ENCODE measurements around the gene IL1R2. TPM values are rescaled to one million over a fixed set of nuclear protein-coding genes. Genes with fewer than 3 reads are reported as not detected.
"Not testable (repeated sequence)": the region's sequence is repeated elsewhere in the genome, so short reads cannot be mapped to it uniquely, and the experiment has no call there.

The IL1R2 gene
- total RNA-seq, 4 donors from 2014 or later: 2.3 to 18.2 (median 7.0) TPM

GRCh38 chr2:102063487-102063911, 71.7 kb downstream of the IL1R2 start:
- H3K27me3 ChIP-seq: no peaks in the 10 kb centered on the region
- peak overlapping the region; percentile 75 to 93 (median 89) for H3K27ac ChIP-seq
- H3K36me3 ChIP-seq: no peaks in the 10 kb centered on the region
- DNase-seq: peak in 2 of 3 donors; percentile 24 to 62
- H3K4me1 ChIP-seq: peaks cover 0 to 31% (median 0%) of the 10 kb centered on the region in 4 donors
- no peaks in the 10 kb centered on the region for H3K9me3 ChIP-seq
- TF ChIP-seq, protein P1, sequence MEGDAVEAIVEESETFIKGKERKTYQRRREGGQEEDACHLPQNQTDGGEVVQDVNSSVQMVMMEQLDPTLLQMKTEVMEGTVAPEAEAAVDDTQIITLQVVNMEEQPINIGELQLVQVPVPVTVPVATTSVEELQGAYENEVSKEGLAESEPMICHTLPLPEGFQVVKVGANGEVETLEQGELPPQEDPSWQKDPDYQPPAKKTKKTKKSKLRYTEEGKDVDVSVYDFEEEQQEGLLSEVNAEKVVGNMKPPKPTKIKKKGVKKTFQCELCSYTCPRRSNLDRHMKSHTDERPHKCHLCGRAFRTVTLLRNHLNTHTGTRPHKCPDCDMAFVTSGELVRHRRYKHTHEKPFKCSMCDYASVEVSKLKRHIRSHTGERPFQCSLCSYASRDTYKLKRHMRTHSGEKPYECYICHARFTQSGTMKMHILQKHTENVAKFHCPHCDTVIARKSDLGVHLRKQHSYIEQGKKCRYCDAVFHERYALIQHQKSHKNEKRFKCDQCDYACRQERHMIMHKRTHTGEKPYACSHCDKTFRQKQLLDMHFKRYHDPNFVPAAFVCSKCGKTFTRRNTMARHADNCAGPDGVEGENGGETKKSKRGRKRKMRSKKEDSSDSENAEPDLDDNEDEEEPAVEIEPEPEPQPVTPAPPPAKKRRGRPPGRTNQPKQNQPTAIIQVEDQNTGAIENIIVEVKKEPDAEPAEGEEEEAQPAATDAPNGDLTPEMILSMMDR (IDR thresholded peaks at IDR 0.05): no peak
- no peak for TF ChIP-seq POLR2A (IDR thresholded peaks at IDR 0.05)
- H3K4me3 ChIP-seq: no peak overlapping the region

DNA sequence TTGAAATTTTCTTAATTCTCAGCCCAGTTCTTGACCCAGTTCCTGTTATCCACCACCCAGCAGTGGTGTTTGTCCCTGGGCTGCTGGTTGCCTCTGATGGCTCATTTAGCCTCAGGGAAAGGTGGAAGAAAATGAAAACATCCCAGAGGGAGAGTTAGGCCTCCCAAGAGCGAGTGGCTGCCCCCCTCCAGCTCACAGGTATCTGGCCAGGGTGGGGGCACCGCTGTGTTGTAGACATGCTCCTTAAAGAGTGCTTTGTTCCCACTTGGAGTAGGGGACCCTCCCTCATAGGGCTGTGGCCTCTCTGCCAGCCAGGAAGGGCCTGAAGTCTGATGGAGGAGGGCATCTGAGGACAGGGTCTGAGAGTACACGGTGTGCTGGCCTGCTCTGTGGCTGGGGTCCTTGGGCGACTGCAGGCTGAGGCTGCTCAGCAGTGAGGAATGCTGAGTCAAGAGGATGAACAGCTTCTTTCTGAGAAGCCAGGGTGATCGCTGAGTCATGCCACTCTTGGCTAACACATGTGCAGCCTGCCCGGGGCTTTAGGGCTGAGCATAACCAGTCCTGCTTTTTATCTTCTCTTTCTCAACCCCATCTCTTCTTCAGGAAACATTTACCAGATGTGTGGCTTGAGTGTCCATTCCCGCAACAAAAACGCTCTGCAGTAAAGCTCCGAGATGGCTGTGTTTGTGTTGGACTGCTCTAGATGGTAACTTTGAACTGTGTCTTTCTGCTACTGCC, 72.3 kb downstream of the IL1R2 start:
- no peak overlapping the region for H3K4me3 ChIP-seq
- TF ChIP-seq POLR2A (IDR thresholded peaks at IDR 0.05): no peak
- TF ChIP-seq, protein P1 (IDR thresholded peaks at IDR 0.05): no peak
- DNase-seq: peak; percentile 56 to 87 (median 60)
- no peaks in the 10 kb centered on the region for H3K27me3 ChIP-seq
- H3K36me3 ChIP-seq: no peaks in the 10 kb centered on the region
- H3K27ac ChIP-seq: peak overlapping the region; percentile 75 to 93 (median 89)
- H3K9me3 ChIP-seq: no peaks in the 10 kb centered on the region
- H3K4me1 ChIP-seq: peaks cover 0 to 31% (median 0%) of the 10 kb centered on the region in 4 donors

DNA sequence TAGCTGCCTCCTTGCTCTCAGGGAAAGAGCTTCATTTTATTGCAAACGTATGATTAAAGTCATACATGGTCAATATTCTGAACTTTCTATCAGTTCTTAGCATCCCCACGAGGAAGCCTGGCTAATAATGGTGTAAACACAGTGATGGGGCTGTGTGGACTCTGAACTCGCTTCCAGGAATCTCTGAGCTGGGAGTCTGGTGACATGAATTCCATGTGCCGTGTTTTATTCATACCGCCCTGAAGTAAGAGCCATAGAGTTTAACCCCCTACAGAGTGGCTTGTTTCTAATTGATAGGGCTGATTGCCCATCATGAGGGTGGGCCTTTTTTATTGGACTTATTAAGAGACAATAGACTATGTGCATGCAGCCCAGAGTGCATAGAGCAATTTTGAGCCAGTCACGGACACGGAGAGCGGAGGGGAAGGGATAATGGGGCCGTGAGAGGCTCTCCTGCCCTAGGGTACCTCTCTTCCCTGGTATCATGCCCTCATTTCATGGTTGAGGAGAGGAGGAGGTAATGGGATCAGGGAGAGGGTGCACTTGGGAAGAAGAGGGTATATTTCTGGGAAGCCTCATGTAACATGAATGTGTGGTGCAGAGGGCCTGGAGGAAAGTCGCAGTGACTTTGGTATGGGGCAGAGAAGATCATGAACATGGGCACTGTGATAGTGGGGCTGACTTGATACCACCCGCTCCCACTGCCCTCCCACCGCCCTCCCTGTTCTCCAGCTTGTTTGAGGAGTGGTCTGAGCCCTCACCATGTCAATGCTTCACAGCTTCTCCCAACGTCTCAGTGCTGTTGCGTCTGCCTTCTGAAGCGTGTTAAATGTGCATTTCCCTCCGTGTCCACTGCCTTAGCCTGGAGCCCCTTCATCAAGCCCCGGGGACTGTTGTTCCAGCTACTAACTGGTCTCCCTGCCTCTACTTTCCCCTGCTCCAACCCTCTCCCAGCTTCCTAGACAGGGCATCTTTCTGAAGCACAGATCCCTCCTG, 73.2 kb downstream of the IL1R2 start:
- H3K4me3 ChIP-seq: no peak overlapping the region

DNA sequence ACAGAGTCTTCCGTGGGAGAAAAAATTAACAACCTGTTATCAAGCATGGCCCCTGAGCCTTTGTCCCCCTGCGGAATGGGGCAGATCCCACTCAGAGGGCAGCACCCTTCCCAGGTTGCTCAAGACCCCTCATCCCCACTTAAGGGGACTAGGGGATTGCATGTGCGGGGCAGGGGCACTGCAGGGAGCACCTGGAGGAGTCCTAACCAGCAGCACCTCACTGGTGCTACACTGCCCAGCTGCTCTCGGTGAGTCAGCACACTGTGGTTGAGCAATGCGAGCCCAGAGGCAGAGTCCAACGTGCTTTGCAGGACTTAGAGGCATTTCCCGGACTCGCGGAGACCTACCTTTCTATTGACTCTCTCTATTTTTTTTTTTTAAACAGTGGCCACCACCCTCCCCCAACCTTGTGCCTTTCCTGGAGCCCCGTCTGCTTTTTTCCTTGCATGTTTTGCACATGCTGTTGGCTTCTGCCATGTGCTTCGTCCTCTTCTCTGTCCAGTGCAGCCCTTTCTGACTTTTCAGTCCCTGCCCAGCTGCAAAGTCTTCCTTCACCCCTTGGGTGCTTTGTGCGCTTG, 74.0 kb downstream of the IL1R2 start:
- TF ChIP-seq, protein P1 (IDR thresholded peaks at IDR 0.05): no peak
- TF ChIP-seq POLR2A (IDR thresholded peaks at IDR 0.05): no peak
- H3K27ac ChIP-seq: peak overlapping the region in 3 of 4 donors; percentile 71 to 93 (median 91)
- peaks cover 0 to 31% (median 0%) of the 10 kb centered on the region in 4 donors for H3K4me1 ChIP-seq
- H3K9me3 ChIP-seq: no peaks in the 10 kb centered on the region
- H3K36me3 ChIP-seq: no peaks in the 10 kb centered on the region
- no peaks in the 10 kb centered on the region for H3K27me3 ChIP-seq
- no peak for DNase-seq
- no peak overlapping the region for H3K4me3 ChIP-seq

More for the DNA sequence above, 73.2 kb downstream of the IL1R2 start:
- peak overlapping the region; percentile 71 to 93 (median 83) for H3K27ac ChIP-seq
- no peaks in the 10 kb centered on the region for H3K36me3 ChIP-seq
- H3K9me3 ChIP-seq: no peaks in the 10 kb centered on the region
- TF ChIP-seq, protein P1 (IDR thresholded peaks at IDR 0.05): no peak
- TF ChIP-seq POLR2A (IDR thresholded peaks at IDR 0.05): no peak
- no peaks in the 10 kb centered on the region for H3K27me3 ChIP-seq
- H3K4me1 ChIP-seq: peaks cover 0 to 31% (median 0%) of the 10 kb centered on the region in 4 donors
- DNase-seq: no peak

DNA sequence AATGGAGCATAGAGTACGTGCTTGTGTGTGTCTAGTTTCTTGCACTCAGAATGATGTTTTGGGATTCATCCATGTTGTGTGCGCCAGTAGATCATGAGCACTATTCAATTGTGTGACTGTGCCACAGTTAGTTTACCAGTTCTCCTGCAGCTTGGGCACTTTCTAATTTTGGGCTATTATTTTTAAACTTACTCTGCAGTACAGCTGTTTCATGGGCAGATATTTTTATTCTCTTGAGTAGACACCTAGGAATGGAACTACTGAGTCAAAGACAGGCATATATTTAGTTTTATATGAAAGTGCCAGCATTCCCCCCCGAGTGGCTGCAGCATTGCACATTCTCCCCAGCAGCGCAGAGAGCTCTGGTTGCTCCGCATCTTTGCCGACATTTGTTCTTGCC, 74.8 kb downstream of the IL1R2 start:
- DNase-seq: no peak
- H3K36me3 ChIP-seq: no peaks in the 10 kb centered on the region
- peaks cover 0 to 31% (median 0%) of the 10 kb centered on the region in 4 donors for H3K4me1 ChIP-seq
- no peaks in the 10 kb centered on the region for H3K9me3 ChIP-seq
- H3K27ac ChIP-seq: no peak overlapping the region
- no peak overlapping the region for H3K4me3 ChIP-seq
- TF ChIP-seq, protein P1 (IDR thresholded peaks at IDR 0.05): no peak
- no peak for TF ChIP-seq POLR2A (IDR thresholded peaks at IDR 0.05)
- H3K27me3 ChIP-seq: no peaks in the 10 kb centered on the region

- H3K4me3 ChIP-seq, DNase-seq, H3K27me3 ChIP-seq, H3K9me3 ChIP-seq, H3K36me3 ChIP-seq, H3K27ac ChIP-seq: not testable (repeated sequence)
- peaks cover 0 to 28% (median 0%) of the 10 kb centered on the region in 4 donors for H3K4me1 ChIP-seq
Observed at GRCh38 chr2:102068126-102068525, 76.4 kb downstream of the IL1R2 start.

Data from Peyer's patch (tissue), 4 donors.